ENCODE data around the gene HMCN2. TPM values are rescaled to one million over a fixed set of nuclear protein-coding genes. Genes with fewer than 3 reads are reported as not detected.

HMCN2 gene
- total RNA-seq, 2 donors from 2014 or later = 20.1 to 30.6 TPM

- Histone ChIP-seq H3K4me1 (no peaks in the 10 kb centered on the region), H3K27ac (peak overlapping the region; percentile 51)
- TF ChIP-seq CTCF (IDR thresholded peaks at IDR 0.05) = no peak
Measured at GRCh38 chr9:130328349-130328801, 62.8 kb downstream of the HMCN2 start.

GRCh38 chr9:130329061-130329460, 63.5 kb downstream of the HMCN2 start:
- intact Hi-C loops (cut with DNase I) = no loop called here
- no peak for TF ChIP-seq CTCF (IDR thresholded peaks at IDR 0.05)
- no peaks in the 10 kb centered on the region for H3K36me3 ChIP-seq
- H3K9me3 ChIP-seq = no peaks in the 10 kb centered on the region
- no peaks in the 10 kb centered on the region for H3K4me1 ChIP-seq
- no peak overlapping the region for H3K4me3 ChIP-seq
- H3K27ac ChIP-seq = peak overlapping the region; percentile 51
- peak overlapping the region in 1 of 2 donors; percentile 40 for H3K9ac ChIP-seq (ENCODE audit: low read depth in 2 of 2, low read length in 2 of 2)
- H3K27me3 ChIP-seq = no peaks in the 10 kb centered on the region
- DNase-seq = no peak

More at GRCh38 chr9:130328349-130328801, 62.8 kb downstream of the HMCN2 start:
- peak; percentile 44 for DNase-seq
- Histone ChIP-seq H3K9me3 (no peaks in the 10 kb centered on the region), H3K27me3 (no peaks in the 10 kb centered on the region), H3K9ac (ENCODE audit: low read depth in 2 of 2, low read length in 2 of 2) (no peak overlapping the region), H3K4me3 (no peak overlapping the region), H3K36me3 (no peaks in the 10 kb centered on the region)
- intact Hi-C loops (cut with DNase I) = no loop called here

- intact Hi-C loops (cut with DNase I) = no loop called here
Measured at GRCh38 chr9:130330202-130330862, 64.8 kb downstream of the HMCN2 start.

GRCh38 chr9:130331061-130331460, 65.5 kb downstream of the HMCN2 start:
- TF ChIP-seq CTCF (IDR thresholded peaks at IDR 0.05) = no peak
- no peaks in the 10 kb centered on the region for H3K4me1 ChIP-seq
- no peak overlapping the region for H3K27ac ChIP-seq

More at GRCh38 chr9:130330202-130330862, 64.8 kb downstream of the HMCN2 start:
- no peak overlapping the region for H3K4me3 ChIP-seq
- peak overlapping the region in 1 of 2 donors; percentile 26 for H3K9ac ChIP-seq (ENCODE audit: low read depth in 2 of 2, low read length in 2 of 2)
- no peaks in the 10 kb centered on the region for H3K36me3 ChIP-seq
- H3K27me3 ChIP-seq = no peaks in the 10 kb centered on the region
- no peak for DNase-seq
- no peak overlapping the region for H3K27ac ChIP-seq
- H3K9me3 ChIP-seq = no peaks in the 10 kb centered on the region
- no peaks in the 10 kb centered on the region for H3K4me1 ChIP-seq
- no peak for TF ChIP-seq CTCF (IDR thresholded peaks at IDR 0.05)

GRCh38 chr9:130331573-130331972, 66.0 kb downstream of the HMCN2 start:
- intact Hi-C loops (cut with DNase I) = no loop called here
- H3K9ac ChIP-seq (ENCODE audit: low read depth in 2 of 2, low read length in 2 of 2) = no peak overlapping the region
- H3K27ac ChIP-seq = peak overlapping the region; percentile 32
- H3K36me3 ChIP-seq = no peaks in the 10 kb centered on the region
- H3K4me3 ChIP-seq = no peak overlapping the region
- no peaks in the 10 kb centered on the region for H3K27me3 ChIP-seq
- peak; percentile 52 for DNase-seq
- no peak for TF ChIP-seq CTCF (IDR thresholded peaks at IDR 0.05)
- H3K4me1 ChIP-seq = no peaks in the 10 kb centered on the region
- H3K9me3 ChIP-seq = no peaks in the 10 kb centered on the region

More at GRCh38 chr9:130331061-130331460, 65.5 kb downstream of the HMCN2 start:
- Histone ChIP-seq H3K9ac (ENCODE audit: low read depth in 2 of 2, low read length in 2 of 2) (no peak overlapping the region), H3K4me3 (no peak overlapping the region), H3K27me3 (no peaks in the 10 kb centered on the region), H3K9me3 (no peaks in the 10 kb centered on the region), H3K36me3 (no peaks in the 10 kb centered on the region)
- no peak for DNase-seq
- intact Hi-C loops (cut with DNase I) = no loop called here
